ENCODE data around the gene KRT33A.
A peak's percentile ranks its signal among the peaks of the same experiment; 100 is the strongest.

KRT33A gene

GRCh38 chr17:41340494-41340893 is 10.1 kb downstream of the KRT33A start:
- Histone ChIP-seq H3K4me2 (ENCODE audit: low read length) (no peak overlapping the region), H3K36me3 (ENCODE audit: control insufficient read depth in 1 of 2, insufficient read depth in 2 of 2, low read length in 2 of 2) (no peaks in the 10 kb centered on the region)

GRCh38 chr17:41339571-41340172 is 11.0 kb downstream of the KRT33A start:
- H2BK120ac ChIP-seq (ENCODE audit: insufficient read depth, low read length, poor library complexity), result no peak overlapping the region
- H3K4me1 ChIP-seq (ENCODE audit: control insufficient read depth in 1 of 2, insufficient read depth in 2 of 2, low read length in 2 of 2), result peaks cover 3 to 5% of the 10 kb centered on the region in 2 experiments
- no peak overlapping the region for H2BK5ac ChIP-seq (ENCODE audit: low read depth, low read length, poor library complexity)
- H2AFZ ChIP-seq (ENCODE audit: insufficient read depth, low read length, poor library complexity), result no peak overlapping the region
- H3K79me2 ChIP-seq (ENCODE audit: control insufficient read depth, insufficient read depth, low read length, poor library complexity), result peaks cover 2% of the 10 kb centered on the region
- no peak overlapping the region for H2AK5ac ChIP-seq (ENCODE audit: low read length)
- H3K14ac ChIP-seq (ENCODE audit: low read length), result no peak overlapping the region
- H4K8ac ChIP-seq (ENCODE audit: low read depth, low read length), result no peak overlapping the region
- H3K79me1 ChIP-seq (ENCODE audit: low read length), result peaks cover 1% of the 10 kb centered on the region
- no peak overlapping the region for H3K4me3 ChIP-seq (ENCODE audit: low read depth, low read length)
- no peak overlapping the region for H3K4me2 ChIP-seq (ENCODE audit: low read length)
- no peak overlapping the region for H3K4ac ChIP-seq (ENCODE audit: low read depth, low read length)
- H3K27ac ChIP-seq (ENCODE audit: low read depth, low read length), result no peak overlapping the region
- H3K36me3 ChIP-seq (ENCODE audit: control insufficient read depth in 1 of 2, insufficient read depth in 2 of 2, low read length in 2 of 2), result no peaks in the 10 kb centered on the region
- H3K18ac ChIP-seq (ENCODE audit: low read length), result no peak overlapping the region
- no peak overlapping the region for H3K9ac ChIP-seq (ENCODE audit: low read length)
- DNase-seq, result peak; percentile 64 to 80
- no peaks in the 10 kb centered on the region for H3K27me3 ChIP-seq (ENCODE audit: insufficient read depth, low read length)
- H4K12ac ChIP-seq (ENCODE audit: low read depth, low read length), result no peak overlapping the region
- H2BK12ac ChIP-seq (ENCODE audit: low read length), result no peak overlapping the region
- H3K23ac ChIP-seq (ENCODE audit: low read length), result no peak overlapping the region
- no peak overlapping the region for H4K91ac ChIP-seq (ENCODE audit: low read depth, low read length)
- peaks cover 3% of the 10 kb centered on the region for H3K9me3 ChIP-seq (ENCODE audit: insufficient read depth, low read depth, low read length)
- no CpG with 5 or more reads among the region's 2 CpGs for WGBS (ENCODE audit: extremely low coverage, insufficient coverage, insufficient read length)

More at GRCh38 chr17:41340494-41340893, 10.1 kb downstream of the KRT33A start:
- no peak overlapping the region for H4K91ac ChIP-seq (ENCODE audit: low read depth, low read length)
- H2AK5ac ChIP-seq (ENCODE audit: low read length), result peak overlapping the region; percentile 25
- H3K4me3 ChIP-seq (ENCODE audit: low read depth, low read length), result no peak overlapping the region
- H2BK5ac ChIP-seq (ENCODE audit: low read depth, low read length, poor library complexity), result no peak overlapping the region
- H3K18ac ChIP-seq (ENCODE audit: low read length), result no peak overlapping the region
- H3K9me3 ChIP-seq (ENCODE audit: insufficient read depth, low read depth, low read length), result peaks cover 3% of the 10 kb centered on the region
- peaks cover 1% of the 10 kb centered on the region for H3K79me1 ChIP-seq (ENCODE audit: low read length)
- peak overlapping the region; percentile 54 for H2BK120ac ChIP-seq (ENCODE audit: insufficient read depth, low read length, poor library complexity)
- H3K23ac ChIP-seq (ENCODE audit: low read length), result no peak overlapping the region
- no peaks in the 10 kb centered on the region for H3K27me3 ChIP-seq (ENCODE audit: insufficient read depth, low read length)
- no peak overlapping the region for H3K27ac ChIP-seq (ENCODE audit: low read depth, low read length)
- H2BK12ac ChIP-seq (ENCODE audit: low read length), result no peak overlapping the region
- H3K79me2 ChIP-seq (ENCODE audit: control insufficient read depth, insufficient read depth, low read length, poor library complexity), result peaks cover 2% of the 10 kb centered on the region
- H3K4ac ChIP-seq (ENCODE audit: low read depth, low read length), result no peak overlapping the region
- H3K9ac ChIP-seq (ENCODE audit: low read length), result no peak overlapping the region
- no CpG with 5 or more reads among the region's 3 CpGs for WGBS (ENCODE audit: extremely low coverage, insufficient coverage, insufficient read length)
- peak in 1 of 2 donors; percentile 35 for DNase-seq
- no peak overlapping the region for H4K12ac ChIP-seq (ENCODE audit: low read depth, low read length)
- H4K8ac ChIP-seq (ENCODE audit: low read depth, low read length), result no peak overlapping the region
- no peak overlapping the region for H2AFZ ChIP-seq (ENCODE audit: insufficient read depth, low read length, poor library complexity)
- H3K4me1 ChIP-seq (ENCODE audit: control insufficient read depth in 1 of 2, insufficient read depth in 2 of 2, low read length in 2 of 2), result peaks cover 3 to 5% of the 10 kb centered on the region in 2 experiments
- no peak overlapping the region for H3K14ac ChIP-seq (ENCODE audit: low read length)

- Histone ChIP-seq H3K79me2 (ENCODE audit: control insufficient read depth, insufficient read depth, low read length, poor library complexity) (peaks cover 2% of the 10 kb centered on the region), H3K9me3 (ENCODE audit: insufficient read depth, low read depth, low read length) (peaks cover 3% of the 10 kb centered on the region), H4K91ac (ENCODE audit: low read depth, low read length) (no peak overlapping the region), H3K36me3 (ENCODE audit: control insufficient read depth in 1 of 2, insufficient read depth in 2 of 2, low read length in 2 of 2) (no peaks in the 10 kb centered on the region), H3K4me3 (ENCODE audit: low read depth, low read length) (no peak overlapping the region), H3K23ac (ENCODE audit: low read length) (no peak overlapping the region), H3K4ac (ENCODE audit: low read depth, low read length) (no peak overlapping the region), H2AK5ac (ENCODE audit: low read length) (no peak overlapping the region), H4K12ac (ENCODE audit: low read depth, low read length) (no peak overlapping the region), H3K27me3 (ENCODE audit: insufficient read depth, low read length) (no peaks in the 10 kb centered on the region), H4K8ac (ENCODE audit: low read depth, low read length) (no peak overlapping the region), H3K14ac (ENCODE audit: low read length) (no peak overlapping the region), H3K18ac (ENCODE audit: low read length) (no peak overlapping the region), H3K27ac (ENCODE audit: low read depth, low read length) (no peak overlapping the region), H3K4me2 (ENCODE audit: low read length) (no peak overlapping the region), H3K4me1 (ENCODE audit: control insufficient read depth in 1 of 2, insufficient read depth in 2 of 2, low read length in 2 of 2) (peaks cover 3 to 5% of the 10 kb centered on the region in 2 experiments), H3K9ac (ENCODE audit: low read length) (no peak overlapping the region), H2BK5ac (ENCODE audit: low read depth, low read length, poor library complexity) (no peak overlapping the region), H2BK12ac (ENCODE audit: low read length) (no peak overlapping the region), H3K79me1 (ENCODE audit: low read length) (peaks cover 1% of the 10 kb centered on the region), H2AFZ (ENCODE audit: insufficient read depth, low read length, poor library complexity) (no peak overlapping the region), H2BK120ac (ENCODE audit: insufficient read depth, low read length, poor library complexity) (no peak overlapping the region)
- WGBS (ENCODE audit: extremely low coverage, insufficient coverage, insufficient read length), result no CpG with 5 or more reads among the region's 5 CpGs
- peak in 1 of 2 donors; percentile 78 for DNase-seq
These were observed 11.6 kb downstream of the KRT33A start for GRCh38 chr17:41338961-41339485.

GRCh38 chr17:41335747-41336146 is 14.9 kb downstream of the KRT33A start:
- no CpG with 5 or more reads among the region's 1 CpG for WGBS (ENCODE audit: extremely low coverage, insufficient coverage, insufficient read length)
- Histone ChIP-seq H3K23ac (ENCODE audit: low read length) (no peak overlapping the region), H4K91ac (ENCODE audit: low read depth, low read length) (no peak overlapping the region), H3K4me2 (ENCODE audit: low read length) (no peak overlapping the region), H3K4me1 (ENCODE audit: control insufficient read depth in 1 of 2, insufficient read depth in 2 of 2, low read length in 2 of 2) (peaks cover 3 to 5% of the 10 kb centered on the region in 2 experiments), H3K4me3 (ENCODE audit: low read depth, low read length) (no peak overlapping the region), H4K12ac (ENCODE audit: low read depth, low read length) (no peak overlapping the region), H3K79me1 (ENCODE audit: low read length) (peaks cover 1% of the 10 kb centered on the region), H3K27me3 (ENCODE audit: insufficient read depth, low read length) (no peaks in the 10 kb centered on the region), H3K27ac (ENCODE audit: low read depth, low read length) (no peak overlapping the region), H2BK5ac (ENCODE audit: low read depth, low read length, poor library complexity) (no peak overlapping the region), H2AK5ac (ENCODE audit: low read length) (no peak overlapping the region), H3K4ac (ENCODE audit: low read depth, low read length) (no peak overlapping the region), H3K9ac (ENCODE audit: low read length) (no peak overlapping the region), H3K9me3 (ENCODE audit: insufficient read depth, low read depth, low read length) (no peaks in the 10 kb centered on the region), H4K8ac (ENCODE audit: low read depth, low read length) (no peak overlapping the region), H2BK12ac (ENCODE audit: low read length) (no peak overlapping the region), H3K18ac (ENCODE audit: low read length) (no peak overlapping the region), H2BK120ac (ENCODE audit: insufficient read depth, low read length, poor library complexity) (no peak overlapping the region), H3K36me3 (ENCODE audit: control insufficient read depth in 1 of 2, insufficient read depth in 2 of 2, low read length in 2 of 2) (no peaks in the 10 kb centered on the region), H3K79me2 (ENCODE audit: control insufficient read depth, insufficient read depth, low read length, poor library complexity) (peaks cover 2% of the 10 kb centered on the region), H3K14ac (ENCODE audit: low read length) (no peak overlapping the region), H2AFZ (ENCODE audit: insufficient read depth, low read length, poor library complexity) (no peak overlapping the region)
- no peak for DNase-seq
